ENCODE results near the gene NEURL1.

DNA sequence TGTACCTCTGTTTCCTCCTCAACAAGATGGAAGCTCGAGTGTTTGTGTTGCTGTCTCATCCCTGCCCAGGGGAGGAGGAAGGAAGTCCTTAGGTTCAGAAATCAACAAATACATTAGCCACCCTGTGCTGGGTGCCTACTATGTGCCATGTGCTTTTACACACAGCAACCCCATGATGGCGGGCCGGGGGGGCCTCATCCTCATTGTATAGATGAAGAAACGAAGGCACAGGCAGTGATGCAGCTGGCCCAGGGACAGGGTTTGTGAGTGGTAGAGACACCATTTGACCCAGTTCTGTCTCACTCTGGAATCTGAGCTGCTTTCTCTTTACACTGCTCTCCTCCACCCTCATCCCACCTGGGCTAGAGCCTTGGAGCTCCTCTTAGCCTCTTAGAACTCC is 39.5 kb upstream of the NEURL1 start:
- TF ChIP-seq, protein P1, sequence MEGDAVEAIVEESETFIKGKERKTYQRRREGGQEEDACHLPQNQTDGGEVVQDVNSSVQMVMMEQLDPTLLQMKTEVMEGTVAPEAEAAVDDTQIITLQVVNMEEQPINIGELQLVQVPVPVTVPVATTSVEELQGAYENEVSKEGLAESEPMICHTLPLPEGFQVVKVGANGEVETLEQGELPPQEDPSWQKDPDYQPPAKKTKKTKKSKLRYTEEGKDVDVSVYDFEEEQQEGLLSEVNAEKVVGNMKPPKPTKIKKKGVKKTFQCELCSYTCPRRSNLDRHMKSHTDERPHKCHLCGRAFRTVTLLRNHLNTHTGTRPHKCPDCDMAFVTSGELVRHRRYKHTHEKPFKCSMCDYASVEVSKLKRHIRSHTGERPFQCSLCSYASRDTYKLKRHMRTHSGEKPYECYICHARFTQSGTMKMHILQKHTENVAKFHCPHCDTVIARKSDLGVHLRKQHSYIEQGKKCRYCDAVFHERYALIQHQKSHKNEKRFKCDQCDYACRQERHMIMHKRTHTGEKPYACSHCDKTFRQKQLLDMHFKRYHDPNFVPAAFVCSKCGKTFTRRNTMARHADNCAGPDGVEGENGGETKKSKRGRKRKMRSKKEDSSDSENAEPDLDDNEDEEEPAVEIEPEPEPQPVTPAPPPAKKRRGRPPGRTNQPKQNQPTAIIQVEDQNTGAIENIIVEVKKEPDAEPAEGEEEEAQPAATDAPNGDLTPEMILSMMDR (IDR thresholded peaks at IDR 0.05) = no peak
- TF ChIP-seq POLR2AphosphoS5 (IDR thresholded peaks at IDR 0.05; ENCODE audit: insufficient read depth in 1 of 2, low read depth in 1 of 2) = no peak

Measured in vagina (tissue), 2 donors.